Stimulated activated naive CD8-positive, alpha-beta T cell treated with anti-CD3 and anti-CD28 coated beads, Interleukin-15, Interleukin-2, amounts not matched to agents 100 ng/mL and 50 ng/mL, for 24 hours (primary cell): ENCODE measurements around the gene ZRANB3.
"Not testable (repeated sequence)": the region's sequence is repeated elsewhere in the genome, so short reads cannot be mapped to it uniquely, and the experiment has no call there.

ENCODE experiments used
- H3K27ac Mint-ChIP-seq: one replicate; pipeline ENCODE4 v1.8.0; 2021; ENCODE audit warnings: mild to moderate bottlenecking, mixed read lengths
- H3K27me3 Mint-ChIP-seq: one replicate; pipeline ENCODE4 v1.8.0; 2021; ENCODE audit warnings: mixed read lengths
- H3K36me3 Mint-ChIP-seq: one replicate; pipeline ENCODE4 v1.8.0; 2021; ENCODE audit warnings: low read depth, mixed read lengths
- H3K4me1 Mint-ChIP-seq: one replicate; pipeline ENCODE4 v1.8.0; 2021; ENCODE audit warnings: low read depth, mixed read lengths
- H3K4me3 Mint-ChIP-seq: one replicate; pipeline ENCODE4 v1.8.0; 2021; ENCODE audit warnings: mild to moderate bottlenecking, mixed read lengths
- H3K9me3 Mint-ChIP-seq: one replicate; pipeline ENCODE4 v1.8.0; 2021; ENCODE audit warnings: mixed read lengths

Gene ZRANB3

GRCh38 chr2:135099802-135100483 lies 431.1 kb downstream of the ZRANB3 start:
- no peaks in the 10 kb centered on the region for H3K27me3 Mint-ChIP-seq
- peaks cover 59% of the 10 kb centered on the region for H3K36me3 Mint-ChIP-seq
- H3K4me1 Mint-ChIP-seq = peaks cover 16% of the 10 kb centered on the region
- H3K4me3 Mint-ChIP-seq = no peak overlapping the region
- no peak overlapping the region for H3K27ac Mint-ChIP-seq
- peaks cover 9% of the 10 kb centered on the region for H3K9me3 Mint-ChIP-seq

DNA sequence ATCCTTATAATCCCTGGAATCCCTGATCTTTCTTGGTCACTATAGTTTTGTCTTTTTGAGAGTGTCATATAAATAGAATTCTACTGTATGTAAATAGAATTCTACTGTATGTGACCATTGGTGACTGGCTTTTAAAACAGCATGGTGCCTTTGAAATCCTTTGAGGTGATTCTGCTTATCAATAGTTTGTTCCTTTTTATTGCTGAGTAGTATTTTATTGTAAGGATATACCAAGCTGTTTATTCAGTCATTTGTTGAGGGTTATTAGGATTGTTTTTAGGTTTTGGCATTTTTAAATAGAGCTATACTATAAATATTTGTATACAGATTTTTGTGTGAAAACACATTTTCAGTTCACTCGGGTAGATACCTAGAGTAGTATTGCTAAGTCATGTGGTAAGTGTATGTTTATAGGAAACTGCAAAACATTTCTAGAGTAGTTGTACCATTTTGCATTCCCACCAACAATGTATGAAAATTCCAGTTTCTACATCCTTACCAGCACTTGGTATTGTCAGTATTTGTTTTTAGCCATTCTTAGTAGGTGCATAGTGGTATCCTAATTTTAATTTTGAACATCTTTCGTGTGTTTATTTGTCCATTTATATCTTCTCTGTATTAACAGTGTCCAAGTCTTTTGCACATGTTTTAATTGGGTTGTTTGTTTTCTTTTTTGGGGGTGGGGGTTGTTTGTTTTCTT lies 433.3 kb downstream of the ZRANB3 start:
- no peaks in the 10 kb centered on the region for H3K27me3 Mint-ChIP-seq
- H3K36me3 Mint-ChIP-seq = peaks cover 59% of the 10 kb centered on the region
- peaks cover 13% of the 10 kb centered on the region for H3K4me1 Mint-ChIP-seq
- no peak overlapping the region for H3K27ac Mint-ChIP-seq
- no peaks in the 10 kb centered on the region for H3K9me3 Mint-ChIP-seq
- no peak overlapping the region for H3K4me3 Mint-ChIP-seq

DNA sequence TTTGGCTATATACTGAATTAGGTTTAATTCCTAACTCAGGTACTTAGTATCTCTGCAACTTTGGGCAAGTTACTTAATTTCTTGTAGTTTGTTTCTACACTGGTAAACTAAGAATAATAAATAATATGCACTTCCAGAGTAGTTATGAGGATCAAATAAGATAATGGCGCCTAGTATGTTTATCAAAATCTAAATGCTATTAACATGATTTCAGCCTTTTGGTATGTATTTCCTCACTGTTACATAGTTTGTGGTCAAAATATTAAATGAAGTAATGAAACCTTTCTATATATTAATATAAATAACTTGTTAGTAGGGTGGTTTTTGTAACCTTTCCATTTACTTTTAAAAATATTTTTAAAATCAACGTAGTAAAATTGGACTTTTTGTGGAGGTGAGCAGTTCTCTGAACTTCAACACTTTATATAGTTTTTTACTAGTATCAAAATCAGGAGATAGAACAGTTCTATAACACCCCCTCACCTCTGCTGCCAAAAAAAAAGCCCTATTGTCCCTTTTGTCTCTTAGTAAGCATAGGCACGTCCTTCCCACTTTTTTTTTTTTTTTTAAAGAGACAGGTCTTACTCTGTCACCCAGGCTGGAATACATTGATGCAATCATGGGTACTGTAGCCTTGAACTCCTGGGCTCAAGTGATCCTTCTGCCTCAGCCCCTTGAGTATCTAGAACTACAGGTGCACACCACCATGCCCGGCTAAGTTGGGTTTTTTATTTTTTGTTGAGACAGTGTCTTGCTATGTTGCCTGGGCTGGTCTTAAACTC lies 434.2 kb downstream of the ZRANB3 start:
- H3K9me3 Mint-ChIP-seq = no peaks in the 10 kb centered on the region
- H3K27ac Mint-ChIP-seq = no peak overlapping the region
- no peak overlapping the region for H3K4me3 Mint-ChIP-seq

GRCh38 chr2:135095591-135095990 lies 435.4 kb downstream of the ZRANB3 start:
- no peak overlapping the region for H3K27ac Mint-ChIP-seq
- peaks cover 13% of the 10 kb centered on the region for H3K4me1 Mint-ChIP-seq
- no peaks in the 10 kb centered on the region for H3K27me3 Mint-ChIP-seq
- no peaks in the 10 kb centered on the region for H3K9me3 Mint-ChIP-seq
- no peak overlapping the region for H3K4me3 Mint-ChIP-seq
- H3K36me3 Mint-ChIP-seq = peaks cover 54% of the 10 kb centered on the region

More for the DNA sequence above, 434.2 kb downstream of the ZRANB3 start:
- Mint-ChIP-seq H3K27me3 (no peaks in the 10 kb centered on the region), H3K36me3 (peaks cover 56% of the 10 kb centered on the region), H3K4me1 (peaks cover 13% of the 10 kb centered on the region)

DNA sequence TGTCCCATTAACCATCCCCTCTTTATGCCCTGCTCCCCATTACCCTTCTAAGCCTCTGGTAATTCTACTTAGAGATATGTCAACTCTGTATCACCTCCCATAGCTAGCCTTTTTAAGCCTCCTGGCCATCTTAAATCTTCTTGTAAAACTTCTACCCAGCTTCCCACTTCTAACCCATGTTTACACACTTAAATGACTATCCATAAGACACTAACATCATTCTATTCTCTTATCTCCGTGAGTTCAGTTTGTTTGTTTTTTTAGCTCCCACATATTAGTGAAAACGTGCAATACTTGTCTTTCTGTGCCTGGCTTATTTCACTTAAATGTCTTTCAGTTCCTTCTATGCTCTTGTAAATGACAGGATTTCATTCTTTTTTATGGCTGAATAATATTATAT lies 436.5 kb downstream of the ZRANB3 start:
- Mint-ChIP-seq H3K9me3 (peaks cover 2% of the 10 kb centered on the region), H3K4me1 (peaks cover 12% of the 10 kb centered on the region), H3K27ac (no peak overlapping the region), H3K27me3 (no peaks in the 10 kb centered on the region), H3K4me3 (no peak overlapping the region), H3K36me3 (peaks cover 55% of the 10 kb centered on the region)

DNA sequence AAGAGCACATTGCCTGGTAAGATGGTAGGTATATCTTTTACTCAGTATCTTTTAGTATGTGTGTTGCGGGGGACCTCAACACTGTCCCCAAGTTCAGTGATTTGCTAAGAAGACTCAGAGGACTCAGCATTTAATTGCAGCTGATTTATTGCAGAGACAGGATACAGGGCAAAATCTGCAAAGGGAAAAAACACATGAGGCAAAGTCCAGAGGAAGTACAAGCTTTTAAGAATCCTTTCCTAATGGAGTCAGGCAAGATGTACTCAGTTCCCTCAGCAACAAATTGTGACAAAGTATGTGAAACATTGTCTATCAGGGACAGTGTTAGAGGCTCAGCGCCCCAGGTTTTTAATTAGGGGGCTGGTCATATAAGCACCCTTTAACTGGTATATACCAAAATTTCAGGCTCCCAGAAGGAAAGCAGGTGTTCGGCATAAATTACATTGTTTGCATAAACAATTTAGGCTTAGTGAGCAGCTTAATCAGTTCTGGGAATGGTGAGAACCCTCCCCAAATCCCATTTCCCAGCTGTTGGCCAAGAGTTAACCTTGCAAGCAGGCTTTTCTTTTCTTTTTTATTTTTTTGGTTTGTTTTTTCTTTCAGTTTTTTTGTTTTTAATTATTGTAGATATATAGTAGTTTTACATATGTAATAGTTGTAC lies 437.2 kb downstream of the ZRANB3 start:
- Mint-ChIP-seq H3K27me3 (no peaks in the 10 kb centered on the region), H3K4me3 (no peak overlapping the region), H3K9me3 (peaks cover 3% of the 10 kb centered on the region), H3K4me1 (peaks cover 7% of the 10 kb centered on the region), H3K27ac (no peak overlapping the region), H3K36me3 (peaks cover 56% of the 10 kb centered on the region)

DNA sequence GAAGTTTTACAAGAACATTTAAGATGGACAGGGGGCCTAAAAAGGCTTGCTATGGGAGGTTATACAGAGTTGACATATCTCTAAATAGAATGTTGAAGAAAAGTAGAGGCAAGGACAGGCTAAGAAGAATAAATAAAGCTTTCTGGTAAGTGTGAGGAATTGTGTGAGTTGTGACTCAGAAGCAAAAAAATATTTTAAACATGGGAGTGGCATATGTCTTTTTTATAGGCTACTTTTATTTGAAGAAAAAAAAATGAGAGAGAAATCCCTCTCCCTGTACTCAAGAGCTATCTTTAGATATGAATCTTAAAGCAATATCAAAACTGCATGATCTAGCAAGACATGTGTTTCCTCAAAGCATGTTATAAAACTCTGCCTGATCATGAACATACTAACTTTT lies 437.8 kb downstream of the ZRANB3 start:
- Mint-ChIP-seq H3K4me1 (peaks cover 7% of the 10 kb centered on the region), H3K27ac (peak overlapping the region; percentile 0), H3K4me3 (no peak overlapping the region), H3K36me3 (peaks cover 59% of the 10 kb centered on the region), H3K9me3 (peaks cover 3% of the 10 kb centered on the region), H3K27me3 (no peaks in the 10 kb centered on the region)

DNA sequence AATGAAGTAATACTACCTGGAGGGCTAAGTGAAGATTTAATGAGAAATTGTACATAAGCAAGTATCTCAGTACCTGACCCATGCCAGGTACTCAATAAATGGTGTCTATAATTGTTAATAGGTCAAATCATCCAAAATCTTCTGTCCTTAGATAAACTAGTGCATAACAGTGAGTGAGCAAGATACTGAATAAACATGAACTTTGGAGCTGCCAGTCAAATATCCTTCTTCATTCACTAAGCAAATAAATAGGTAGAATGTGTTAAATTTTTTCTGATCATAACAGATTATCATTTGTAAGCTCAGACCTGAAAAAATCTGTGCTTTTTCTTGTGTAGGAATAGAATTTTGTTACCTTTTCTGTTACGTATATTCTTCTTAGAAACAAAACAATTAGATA lies 439.3 kb downstream of the ZRANB3 start:
- no peak overlapping the region for H3K27ac Mint-ChIP-seq
- peaks cover 60% of the 10 kb centered on the region for H3K36me3 Mint-ChIP-seq
- no peaks in the 10 kb centered on the region for H3K27me3 Mint-ChIP-seq
- peaks cover 3% of the 10 kb centered on the region for H3K9me3 Mint-ChIP-seq
- no peak overlapping the region for H3K4me3 Mint-ChIP-seq
- H3K4me1 Mint-ChIP-seq = peaks cover 7% of the 10 kb centered on the region

GRCh38 chr2:135089597-135089996 lies 441.4 kb downstream of the ZRANB3 start:
- Mint-ChIP-seq H3K36me3 (peaks cover 63% of the 10 kb centered on the region), H3K4me1 (peaks cover 18% of the 10 kb centered on the region)
- not testable (repeated sequence) for H3K27ac Mint-ChIP-seq, H3K9me3 Mint-ChIP-seq, H3K4me3 Mint-ChIP-seq, H3K27me3 Mint-ChIP-seq
